GM12878 (cell line): ENCODE results near the gene ZNF281. TPM values are rescaled to one million over a fixed set of nuclear protein-coding genes. Genes with fewer than 3 reads are reported as not detected.
A peak's percentile ranks its signal among the peaks of the same experiment; 100 is the strongest.
"Not testable (repeated sequence)": the region's sequence is repeated elsewhere in the genome, so short reads cannot be mapped to it uniquely, and the experiment has no call there.

Source experiments
- ATAC-seq: fragments of 200-7000 bp; cut with Tn5 transposase; 3 replicates; pipeline ENCODE4 v1.9.1; 2020; ENCODE audit warnings: mild to moderate bottlenecking, moderate library complexity
- BruUV-seq: library from RNA; stranded (reverse); fragments of 400-500 nt; replicated peaks from 2 replicates; lab custom pipeline; 2021; lab: Mats Ljungman, UMichigan
- CTCF ChIA-PET: fragments of 300-600 bp; sonication (Branson Sonifier 250); formaldehyde crosslinking; extraction: SDS; loops from one replicate; lab custom pipeline; 2021; ENCODE audit warnings: inconsistent platforms; lab: Yijun Ruan, JAX
- POLR2A ChIA-PET: fragments of 350-600 bp; formaldehyde crosslinking; extraction: SDS; loops from one replicate; lab custom pipeline; 2021; ENCODE audit warnings: inconsistent platforms; lab: Charles Lee
- RAD21 ChIA-PET: fragments of 300-600 bp; sonication (Branson Sonifier 250); formaldehyde crosslinking; loops from one replicate; lab custom pipeline; 2023; ENCODE audit warnings: antibody characterized with exemption; ENCODE audit not compliant: unreplicated experiment; lab: Charles Lee
- SMC1A ChIA-PET: fragments of 300-600 bp; sonication (Branson Sonifier 250); formaldehyde crosslinking; loops from one replicate; lab custom pipeline; 2023; ENCODE audit not compliant: unreplicated experiment, uncharacterized antibody; lab: Charles Lee
- DNase-seq: peaks from one replicate; pipeline ENCODE4 v3.0.0-alpha.2; 2011; ENCODE audit warnings: low read depth, low spot score
- FAIRE-seq: peaks from 3 replicates; lab custom pipeline; 2011; peaks lifted over from hg19 to GRCh38; lab: Jason Lieb, UNC
- H2AFZ ChIP-seq: 2 replicates; pipeline ENCODE4 v1.6.0; 2011; ENCODE audit warnings: low read depth, low read length, control low read depth; ENCODE audit not compliant: control insufficient read depth
- H3K27ac ChIP-seq: 2 replicates; pipeline ENCODE4 v1.5.1; 2011; ENCODE audit warnings: control low read depth; ENCODE audit not compliant: control insufficient read depth, insufficient read depth
- H3K27me3 ChIP-seq, 2 experiments: replicated peaks in 1 of 2; 2 replicates each; pipeline versions ENCODE4 v1.6.0 to v1.6.1; 2011; ENCODE audit warnings: low read length in 1 of 2; ENCODE audit not compliant: control insufficient read depth in 2 of 2, insufficient read depth in 2 of 2
- H3K36me3 ChIP-seq, 2 experiments: 2 replicates each; pipeline ENCODE4 v1.5.1; 2011; ENCODE audit warnings: low read length in 1 of 2; ENCODE audit not compliant: control insufficient read depth in 2 of 2, insufficient read depth in 2 of 2
- H3K4me1 ChIP-seq: 2 replicates; pipeline ENCODE4 v1.6.1; 2011; ENCODE audit warnings: mild to moderate bottlenecking, low read length, moderate library complexity, mixed read lengths; ENCODE audit not compliant: control insufficient read depth, insufficient read depth
- H3K4me2 ChIP-seq: 2 replicates; pipeline ENCODE4 v1.6.0; 2011; ENCODE audit warnings: control low read depth; ENCODE audit not compliant: control insufficient read depth, insufficient read depth
- H3K4me3 ChIP-seq: fragments of 200-600 bp; sonication (generic); 2 replicates; pipeline ENCODE4 v1.5.1; 2016
- H3K79me2 ChIP-seq: 2 replicates; pipeline ENCODE4 v1.6.0; 2011; ENCODE audit warnings: low read length; ENCODE audit not compliant: control insufficient read depth, insufficient read depth
- H3K9ac ChIP-seq: 2 replicates; pipeline ENCODE4 v1.8.0; 2011; ENCODE audit warnings: low read length, control low read depth, mixed read lengths; ENCODE audit not compliant: control insufficient read depth, insufficient read depth
- H3K9me3 ChIP-seq: replicated peaks from 3 replicates; pipeline ENCODE4 v1.5.1; 2011; ENCODE audit warnings: mild to moderate bottlenecking, low read length; ENCODE audit not compliant: control insufficient read depth, insufficient read depth
- H4K20me1 ChIP-seq: 2 replicates; pipeline ENCODE4 v1.6.0; 2011; ENCODE audit not compliant: control insufficient read depth, insufficient read depth
- ESRRA ChIP-seq: IDR thresholded peaks from 2 replicates; pipeline ENCODE4 v1.6.1; 2012; ENCODE audit warnings: mild to moderate bottlenecking, low read length, improper control_type of control experiment
- IKZF1 ChIP-seq: fragments of 450-650 bp; conservative IDR thresholded peaks from 2 replicates; pipeline ENCODE4 v1.6.1; 2017; ENCODE audit warnings: antibody characterized with exemption, mild to moderate bottlenecking
- IKZF2 ChIP-seq, 2 experiments: fragments of 450-650 bp; IDR thresholded peaks; 2 replicates each; pipeline ENCODE4 v1.6.1; 2017; ENCODE audit warnings: mild to moderate bottlenecking in 2 of 2, moderate library complexity in 2 of 2
- PBX3 ChIP-seq: IDR thresholded peaks from 2 replicates; pipeline ENCODE4 v1.6.1; 2011; ENCODE audit warnings: mild to moderate bottlenecking, low read depth, low read length, moderate library complexity; ENCODE audit not compliant: insufficient replicate concordance
- PKNOX1 ChIP-seq: fragments of 450-650 bp; IDR thresholded peaks from 2 replicates; pipeline ENCODE4 v1.6.1; 2016; ENCODE audit warnings: mild to moderate bottlenecking
- SMAD5 ChIP-seq: IDR thresholded peaks from 2 replicates; pipeline ENCODE4 v1.6.1; 2016; ENCODE audit warnings: antibody characterized with exemption, low read depth
- WGBS: methylation state at CpG from one replicate; pipeline ENCODE4 v1.1.6; 2016; ENCODE audit warnings: low lambda C conversion rate; ENCODE audit not compliant: insufficient replicate concordance, insufficient coverage; ENCODE audit errors: missing lambda C conversion rate; 5-methylcytosine and 5-hydroxymethylcytosine counted together
- in situ Hi-C: fragments of 300-500 bp; cut with MboI; formaldehyde crosslinking; loops from 9 replicates; pipeline ENCODE4 v1.14.3; 2018; ENCODE audit warnings: mixed read lengths
- intact Hi-C: fragments of 100-400 bp; cut with micrococcal nuclease; formaldehyde crosslinking; loops from one replicate; pipeline ENCODE4 v1.14.2; 2022; ENCODE audit not compliant: unreplicated experiment
- polyA plus RNA-seq, 11 experiments: library from polyadenylated mRNA; depleted of rRNA in 4 of 11; unstranded in 6 of 11; stranded (reverse) in 5 of 11; fragments of >200 nt; fragmentation: Nextera tagmentation in 4 of 11; fragmentation: Illumina TruSeq in 1 of 11; extraction: Ambion mirVana in 4 of 11; extraction: Trizol in 1 of 11; gene quantifications; 1 replicate in 1 of 11; 2 replicates in 10 of 11; pipeline versions ENCODE4 v1.2.1 to v1.2.3, GENCODE V29; 2011 to 2016; ENCODE audit warnings: inconsistent platforms in 2 of 11, missing spikeins in 2 of 11, low read depth in 1 of 11
- total RNA-seq, 4 experiments: library from RNA; depleted of rRNA in 3 of 4; stranded (reverse); fragments of >200 nt in 3 of 4; fragmentation: Illumina TruSeq in 1 of 4; extraction: Trizol in 1 of 4; gene quantifications; 2 replicates each; pipeline versions ENCODE4 v1.2.1 to v1.2.3, GENCODE V29; 2013 to 2021

ZNF281 gene
- total and polyA plus RNA-seq, 10 of the 15 experiments (the other 5 are each of a cell fraction or from before 2014, with no cell fraction given): 8.3 to 21.8 (median 15.4) TPM

- H3K4me2 ChIP-seq, H3K27ac ChIP-seq, FAIRE-seq, H3K4me3 ChIP-seq, H4K20me1 ChIP-seq, RAD21 ChIA-PET, BruUV-seq, in situ Hi-C loops, H3K27me3 ChIP-seq, H2AFZ ChIP-seq, H3K36me3 ChIP-seq, ATAC-seq, H3K9ac ChIP-seq, H3K9me3 ChIP-seq, DNase-seq: not testable (repeated sequence)
- intact Hi-C loops: loop anchor here (2.0 kb wide), 1 partner anchor 35 kb away; no protein-coding TSS in a partner anchor
- WGBS: 82% methylated on average over 7 of the region's 11 CpGs
- Histone ChIP-seq H3K4me1 (peaks cover 22% of the 10 kb centered on the region), H3K79me2 (peaks cover 10% of the 10 kb centered on the region)
- POLR2A ChIA-PET: interaction anchor here (1.1 kb wide), 1 partner anchor 64 kb away, joined by 3 read pairs; no protein-coding TSS in a partner anchor
- CTCF ChIA-PET: interaction anchor here (1.2 to 1.6 kb wide), 2 partner anchors 15 to 37 kb away, joined by 3 read pairs; no protein-coding TSS in a partner anchor
- SMC1A ChIA-PET: interaction anchor here (1.0 to 7.2 kb wide), 9 partner anchors 8 to 134 kb away, joined by 3 to 59 read pairs (median 5); no protein-coding TSS in a partner anchor
Observed at GRCh38 chr1:200413766-200414165, 3.9 kb upstream of the ZNF281 start.

GRCh38 chr1:200411406-200412257 lies 1.8 kb upstream of the ZNF281 start:
- ChIA-PET SMC1A (interaction anchor here (0.7 to 7.2 kb wide), 17 partner anchors 10 to 78 kb away, joined by 3 to 59 read pairs (median 4); no protein-coding TSS in a partner anchor), RAD21 (interaction anchor here (0.7 to 2.8 kb wide), 9 partner anchors 24 to 132 kb away, joined by 3 to 11 read pairs (median 4); no protein-coding TSS in a partner anchor), CTCF (interaction anchor here (1.2 to 2.4 kb wide), 10 partner anchors 16 to 210 kb away, joined by 3 to 7 read pairs (median 3); no protein-coding TSS in a partner anchor), POLR2A (interaction anchor here (0.7 to 2.6 kb wide), 3 partner anchors 10 to 65 kb away, joined by 3 to 13 read pairs (median 3); no protein-coding TSS in a partner anchor)
- 46% methylated on average over 20 of the region's 20 CpGs for WGBS
- Histone ChIP-seq H3K4me2 (peak overlapping the region; percentile 48; the same call in 1 of the 2 replicates), H3K27me3 (no peaks in the 10 kb centered on the region), H3K4me1 (peaks cover 23% of the 10 kb centered on the region), H3K9ac (peak overlapping the region; percentile 31; the same call in 1 of the 2 replicates), H3K9me3 (no peaks in the 10 kb centered on the region; the same call in 2 of the 3 replicates), H3K79me2 (peaks cover 32% of the 10 kb centered on the region), H2AFZ (peak overlapping the region; percentile 56), H3K36me3 (peaks cover 0 to 12% of the 10 kb centered on the region in 2 experiments; a peak in 1 of 4 replicates), H3K27ac (no peak overlapping the region; the same call in 1 of the 2 replicates), H4K20me1 (no peaks in the 10 kb centered on the region), H3K4me3 (peak overlapping the region; percentile 0; the same call in 1 of the 2 replicates)
- TSS peak; percentile 65 for BruUV-seq
- intact Hi-C loops: no loop called here
- no peak for DNase-seq
- in situ Hi-C loops: no loop called here
- FAIRE-seq: no peak
- TF ChIP-seq PBX3 (no peak), IKZF2 (IDR thresholded peaks at IDR 0.05) (0 out of 4 replicates have a peak, but pooled peaks of 1 of the 2 experiments have one; percentile 17), SMAD5 (no peak), PKNOX1 (no peak), ESRRA (no peak), IKZF1 (peak; percentile 27; the same call in 1 of the 2 replicates)
- ATAC-seq: no peak
